ENCODE data around the gene CSNK1G2.

DNA sequence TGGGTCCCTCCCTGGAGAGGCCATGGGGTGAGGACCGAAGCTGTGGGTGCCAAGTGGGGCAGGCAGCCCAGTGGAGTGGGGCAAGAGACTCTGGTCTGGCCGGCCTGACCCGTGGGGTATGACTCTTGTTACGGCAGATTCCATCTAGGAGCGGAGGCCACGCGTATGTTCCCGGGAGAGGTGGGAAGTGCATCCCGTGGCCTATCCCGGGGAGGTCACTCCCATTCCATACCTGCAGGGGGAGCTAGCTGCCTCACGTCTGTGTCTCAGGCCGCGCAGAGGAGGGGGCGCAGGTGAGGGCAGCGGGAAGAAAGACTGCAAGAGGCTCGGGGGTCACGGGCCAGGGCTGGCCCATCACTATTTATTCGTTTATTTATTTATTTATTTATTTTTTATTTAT is 4.9 kb downstream of the CSNK1G2 start:
- TF ChIP-seq, protein P1, sequence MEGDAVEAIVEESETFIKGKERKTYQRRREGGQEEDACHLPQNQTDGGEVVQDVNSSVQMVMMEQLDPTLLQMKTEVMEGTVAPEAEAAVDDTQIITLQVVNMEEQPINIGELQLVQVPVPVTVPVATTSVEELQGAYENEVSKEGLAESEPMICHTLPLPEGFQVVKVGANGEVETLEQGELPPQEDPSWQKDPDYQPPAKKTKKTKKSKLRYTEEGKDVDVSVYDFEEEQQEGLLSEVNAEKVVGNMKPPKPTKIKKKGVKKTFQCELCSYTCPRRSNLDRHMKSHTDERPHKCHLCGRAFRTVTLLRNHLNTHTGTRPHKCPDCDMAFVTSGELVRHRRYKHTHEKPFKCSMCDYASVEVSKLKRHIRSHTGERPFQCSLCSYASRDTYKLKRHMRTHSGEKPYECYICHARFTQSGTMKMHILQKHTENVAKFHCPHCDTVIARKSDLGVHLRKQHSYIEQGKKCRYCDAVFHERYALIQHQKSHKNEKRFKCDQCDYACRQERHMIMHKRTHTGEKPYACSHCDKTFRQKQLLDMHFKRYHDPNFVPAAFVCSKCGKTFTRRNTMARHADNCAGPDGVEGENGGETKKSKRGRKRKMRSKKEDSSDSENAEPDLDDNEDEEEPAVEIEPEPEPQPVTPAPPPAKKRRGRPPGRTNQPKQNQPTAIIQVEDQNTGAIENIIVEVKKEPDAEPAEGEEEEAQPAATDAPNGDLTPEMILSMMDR (IDR thresholded peaks at IDR 0.05): peak in 1 of 3 experiments; percentile 26
- TF ChIP-seq POLR2A (IDR thresholded peaks at IDR 0.05): no peak
- TF ChIP-seq POLR2AphosphoS5 (IDR thresholded peaks at IDR 0.05; ENCODE audit: insufficient read depth in 1 of 2, low read depth in 1 of 2): no peak

Measured in vagina (tissue), 2 donors.